ENCODE data around the gene ASIC2. TPM values are rescaled to one million over a fixed set of nuclear protein-coding genes. Genes with fewer than 3 reads are reported as not detected.

ASIC2 gene
- total RNA-seq, 1 donor from 2014 or later, result not detected

GRCh38 chr17:33225994-33226393 lies 67.1 kb downstream of the ASIC2 start:
- no peak overlapping the region for H3K4me3 ChIP-seq
- TF ChIP-seq, protein P1, sequence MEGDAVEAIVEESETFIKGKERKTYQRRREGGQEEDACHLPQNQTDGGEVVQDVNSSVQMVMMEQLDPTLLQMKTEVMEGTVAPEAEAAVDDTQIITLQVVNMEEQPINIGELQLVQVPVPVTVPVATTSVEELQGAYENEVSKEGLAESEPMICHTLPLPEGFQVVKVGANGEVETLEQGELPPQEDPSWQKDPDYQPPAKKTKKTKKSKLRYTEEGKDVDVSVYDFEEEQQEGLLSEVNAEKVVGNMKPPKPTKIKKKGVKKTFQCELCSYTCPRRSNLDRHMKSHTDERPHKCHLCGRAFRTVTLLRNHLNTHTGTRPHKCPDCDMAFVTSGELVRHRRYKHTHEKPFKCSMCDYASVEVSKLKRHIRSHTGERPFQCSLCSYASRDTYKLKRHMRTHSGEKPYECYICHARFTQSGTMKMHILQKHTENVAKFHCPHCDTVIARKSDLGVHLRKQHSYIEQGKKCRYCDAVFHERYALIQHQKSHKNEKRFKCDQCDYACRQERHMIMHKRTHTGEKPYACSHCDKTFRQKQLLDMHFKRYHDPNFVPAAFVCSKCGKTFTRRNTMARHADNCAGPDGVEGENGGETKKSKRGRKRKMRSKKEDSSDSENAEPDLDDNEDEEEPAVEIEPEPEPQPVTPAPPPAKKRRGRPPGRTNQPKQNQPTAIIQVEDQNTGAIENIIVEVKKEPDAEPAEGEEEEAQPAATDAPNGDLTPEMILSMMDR (IDR thresholded peaks at IDR 0.05), result no peak
- no peaks in the 10 kb centered on the region for H3K4me1 ChIP-seq
- no peak for DNase-seq (ENCODE audit: low spot score in 2 of 2)
- no peaks in the 10 kb centered on the region for H3K9me3 ChIP-seq
- H3K27ac ChIP-seq, result no peak overlapping the region
- no peaks in the 10 kb centered on the region for H3K36me3 ChIP-seq
- no peaks in the 10 kb centered on the region for H3K27me3 ChIP-seq
- intact Hi-C loops (cut with DNase I), result no loop called here

- Histone ChIP-seq H3K27me3 (no peaks in the 10 kb centered on the region), H3K36me3 (no peaks in the 10 kb centered on the region), H3K4me1 (no peaks in the 10 kb centered on the region), H3K27ac (no peak overlapping the region), H3K4me3 (no peak overlapping the region), H3K9me3 (no peaks in the 10 kb centered on the region)
- intact Hi-C loops (cut with DNase I), result no loop called here
- DNase-seq (ENCODE audit: low spot score in 2 of 2), result no peak
- TF ChIP-seq, protein P1 (IDR thresholded peaks at IDR 0.05), result no peak
Observed at GRCh38 chr17:33225509-33225908, 67.6 kb downstream of the ASIC2 start.

DNA sequence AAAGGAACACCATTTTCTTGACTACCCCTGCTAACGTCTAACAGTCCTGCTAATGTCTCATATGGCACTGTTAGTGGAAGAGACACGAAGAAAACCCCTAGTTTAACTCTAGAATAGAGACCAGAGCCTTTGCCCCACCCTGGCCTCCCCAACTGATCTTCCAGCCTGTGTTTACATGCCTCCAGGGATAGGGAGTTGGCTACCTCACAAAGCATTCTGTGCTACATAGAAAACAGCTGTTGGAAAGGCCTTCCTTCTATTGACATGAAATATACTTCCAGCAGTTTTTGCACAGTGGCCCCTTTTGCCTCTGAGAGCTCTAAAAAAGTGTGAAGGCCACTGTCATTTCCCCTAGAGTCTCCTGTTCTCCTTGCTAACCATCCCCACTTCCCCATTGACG lies 73.1 kb downstream of the ASIC2 start:
- no peak for DNase-seq (ENCODE audit: low spot score in 2 of 2)
- TF ChIP-seq, protein P1 (IDR thresholded peaks at IDR 0.05), result no peak
- H3K27ac ChIP-seq, result no peak overlapping the region

GRCh38 chr17:33218698-33219601 lies 74.1 kb downstream of the ASIC2 start:
- no peaks in the 10 kb centered on the region for H3K36me3 ChIP-seq
- H3K27ac ChIP-seq, result peak overlapping the region; percentile 41 to 49
- H3K9me3 ChIP-seq, result no peaks in the 10 kb centered on the region
- TF ChIP-seq, protein P1 (IDR thresholded peaks at IDR 0.05), result no peak
- intact Hi-C loops (cut with DNase I), result no loop called here
- H3K4me3 ChIP-seq, result peak overlapping the region; percentile 2
- DNase-seq (ENCODE audit: low spot score in 2 of 2), result no peak
- peaks cover 0 to 15% of the 10 kb centered on the region in 2 donors for H3K4me1 ChIP-seq
- no peaks in the 10 kb centered on the region for H3K27me3 ChIP-seq

More for the DNA sequence above, 73.1 kb downstream of the ASIC2 start:
- Histone ChIP-seq H3K9me3 (no peaks in the 10 kb centered on the region), H3K4me1 (peaks cover 0 to 15% of the 10 kb centered on the region in 2 donors), H3K4me3 (no peak overlapping the region), H3K36me3 (no peaks in the 10 kb centered on the region), H3K27me3 (no peaks in the 10 kb centered on the region)
- intact Hi-C loops (cut with DNase I), result no loop called here

DNA sequence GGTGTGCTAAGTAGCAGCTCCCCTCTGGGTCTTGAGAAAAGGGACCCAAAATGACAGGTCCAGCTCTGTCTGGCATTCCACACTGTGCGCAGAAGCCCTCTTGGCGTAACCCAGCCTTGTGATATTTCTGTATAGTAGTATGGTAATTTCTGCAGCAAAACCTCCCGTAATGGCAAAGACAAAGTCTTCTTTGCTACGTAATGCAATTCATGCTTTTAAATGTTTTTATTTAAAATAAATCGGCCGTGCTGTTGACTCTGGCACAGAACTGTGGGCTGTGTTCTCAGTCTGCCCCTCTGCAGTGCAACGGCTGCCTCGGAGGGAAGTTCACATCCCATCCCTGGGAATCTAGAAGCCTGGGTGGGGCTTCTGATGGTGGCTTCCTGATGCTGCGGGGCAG lies 75.2 kb downstream of the ASIC2 start:
- Histone ChIP-seq H3K4me1 (peaks cover 0 to 15% of the 10 kb centered on the region in 2 donors), H3K4me3 (no peak overlapping the region), H3K27me3 (no peaks in the 10 kb centered on the region), H3K36me3 (no peaks in the 10 kb centered on the region), H3K27ac (no peak overlapping the region), H3K9me3 (no peaks in the 10 kb centered on the region)
- DNase-seq (ENCODE audit: low spot score in 2 of 2), result no peak
- TF ChIP-seq, protein P1 (IDR thresholded peaks at IDR 0.05), result no peak
- intact Hi-C loops (cut with DNase I), result no loop called here

Measured in ascending aorta (tissue), 2 donors.